ELF-1 (cell line): ENCODE results near the gene SLC15A3.
"Not testable (repeated sequence)": the region's sequence is repeated elsewhere in the genome, so short reads cannot be mapped to it uniquely, and the experiment has no call there.

Experiments used
- DNase-seq: peaks from one replicate; pipeline ENCODE4 v3.0.0-alpha.2; 2016; ENCODE audit warnings: low read depth, low spot score

Gene SLC15A3

DNA sequence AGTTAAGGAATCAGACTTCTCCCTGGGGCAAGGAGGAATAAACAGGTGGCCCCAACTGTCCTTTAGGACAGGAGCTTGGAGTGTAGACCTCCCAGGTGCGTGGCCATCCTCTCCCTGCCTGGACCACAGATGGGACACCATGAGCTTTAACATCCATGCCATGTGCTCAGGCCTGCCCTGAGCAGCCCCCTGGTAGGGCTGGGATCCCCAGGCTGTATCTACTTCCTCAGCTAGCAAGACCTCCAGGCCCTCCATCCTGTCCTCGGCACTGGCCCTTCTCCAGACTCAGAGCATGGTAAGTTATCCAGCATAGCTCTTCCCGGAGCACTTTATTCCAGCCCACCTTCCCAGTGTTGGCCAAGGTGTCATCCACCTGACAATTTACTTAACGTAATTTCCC lies 25.2 kb upstream of the SLC15A3 start:
- no peak for DNase-seq

DNA sequence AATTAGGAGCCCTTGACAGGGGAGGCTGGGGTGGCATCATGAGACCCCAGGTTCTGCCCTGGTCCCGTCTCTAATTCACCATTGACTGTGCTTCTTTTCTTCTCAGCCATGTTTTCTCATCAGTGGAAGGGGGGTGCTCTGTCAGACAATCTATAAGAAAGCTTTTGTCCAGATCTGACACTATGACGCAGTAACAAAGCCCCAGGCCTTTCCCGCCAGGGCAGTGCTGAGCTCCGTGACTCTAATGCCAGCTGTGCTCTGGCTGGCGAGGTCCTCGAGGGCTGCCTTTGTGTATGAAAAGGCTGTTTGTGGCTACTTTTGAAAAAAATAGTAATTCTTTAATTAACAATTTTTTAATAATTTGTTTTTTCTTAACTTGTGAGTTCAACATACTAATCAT lies 22.8 kb upstream of the SLC15A3 start:
- DNase-seq: no peak

GRCh38 chr11:60974316-60974715 lies 22.3 kb upstream of the SLC15A3 start:
- DNase-seq: not testable (repeated sequence)

GRCh38 chr11:60973699-60974098 lies 21.7 kb upstream of the SLC15A3 start:
- no peak for DNase-seq

DNA sequence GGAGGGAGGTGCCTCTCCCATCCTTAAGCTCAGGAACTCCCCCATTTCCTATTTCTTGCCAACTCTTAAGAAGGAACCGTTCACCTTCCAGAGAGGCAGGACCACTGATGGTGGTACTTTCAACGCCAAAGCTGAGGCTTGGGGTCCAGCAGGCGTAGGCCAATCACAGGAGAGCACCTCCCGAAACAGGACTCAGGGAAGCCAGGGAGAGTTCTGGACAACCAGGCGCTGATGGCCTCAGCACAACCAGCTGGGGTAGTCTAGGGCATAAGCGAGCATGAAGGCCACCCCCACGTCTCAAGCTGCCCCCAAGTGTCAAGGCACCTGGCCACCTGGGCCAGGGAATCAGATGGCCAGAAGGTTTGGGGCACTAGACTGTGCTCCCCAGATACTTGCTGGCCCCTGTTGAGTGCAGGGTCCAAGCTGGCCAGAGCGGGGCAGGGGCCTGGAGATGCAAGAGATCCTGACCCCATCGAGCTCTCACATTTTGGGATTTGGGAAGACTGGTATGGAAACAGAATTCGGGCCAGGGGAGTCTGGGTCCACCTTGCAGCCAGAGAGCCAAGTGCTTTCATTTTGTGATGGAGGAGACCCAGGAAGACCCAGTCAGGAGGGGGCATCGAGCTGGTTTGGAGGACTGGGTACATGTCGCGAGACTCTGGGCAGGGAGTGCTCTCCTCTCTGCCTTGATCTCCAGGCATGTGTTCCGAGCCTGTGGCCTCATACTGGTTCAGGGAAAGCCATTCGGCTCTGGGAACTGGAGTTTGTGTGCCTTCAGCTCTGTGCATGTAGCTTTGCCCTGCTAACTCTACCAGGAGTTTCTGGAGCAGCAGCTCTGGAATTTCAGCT lies 20.4 kb upstream of the SLC15A3 start:
- DNase-seq: no peak

DNA sequence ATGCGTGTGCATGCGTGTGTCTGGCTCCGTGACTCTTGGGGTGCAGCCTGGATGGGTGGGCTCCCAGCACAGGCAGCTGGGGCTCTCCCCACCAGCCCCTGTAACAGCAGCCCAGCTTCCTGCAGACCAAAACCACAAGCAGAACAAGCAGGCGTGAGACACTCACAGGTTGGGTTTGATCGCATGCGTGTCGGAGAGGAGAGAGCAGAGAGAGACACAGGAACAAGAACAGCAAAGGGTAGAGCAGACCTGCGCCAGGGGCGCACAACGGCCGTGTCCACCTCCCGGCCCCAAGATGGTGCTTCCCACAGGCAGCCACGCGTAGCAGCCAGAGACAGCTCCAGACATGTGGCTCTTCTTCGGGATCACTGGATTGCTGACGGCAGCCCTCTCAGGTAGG lies 19.5 kb upstream of the SLC15A3 start, which contains the start of gene CD6:
Gene CD6 (plus strand): TSS at position 161 of the 400 bp plus-strand sequence. CDS start 186 bp downstream, at position 347.
- DNase-seq: no peak

GRCh38 chr11:60970890-60971289 lies 18.9 kb upstream of the SLC15A3 start:
- DNase-seq: no peak

- DNase-seq: peak; percentile 61
Observed at GRCh38 chr11:60970369-60970774, 18.4 kb upstream of the SLC15A3 start.

DNA sequence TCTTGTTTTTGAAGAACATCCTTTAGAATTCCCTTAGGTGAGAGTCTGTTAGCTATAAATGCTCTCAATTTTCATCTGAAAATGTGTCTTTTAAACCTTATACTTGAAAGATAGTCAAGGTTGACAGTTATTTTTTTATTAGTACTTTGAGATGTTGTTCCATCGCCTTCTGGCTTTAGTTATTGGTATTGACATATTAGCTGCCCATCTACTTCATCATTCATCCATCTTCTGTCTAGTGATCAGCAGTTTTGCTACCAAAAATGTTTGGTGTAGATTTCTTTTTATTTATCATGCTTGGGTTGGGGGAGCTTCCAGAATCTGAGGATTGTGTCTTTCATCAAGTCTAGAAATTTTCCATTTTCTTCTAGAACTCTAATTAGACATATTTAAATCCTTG lies 16.2 kb upstream of the SLC15A3 start:
- DNase-seq: no peak

DNA sequence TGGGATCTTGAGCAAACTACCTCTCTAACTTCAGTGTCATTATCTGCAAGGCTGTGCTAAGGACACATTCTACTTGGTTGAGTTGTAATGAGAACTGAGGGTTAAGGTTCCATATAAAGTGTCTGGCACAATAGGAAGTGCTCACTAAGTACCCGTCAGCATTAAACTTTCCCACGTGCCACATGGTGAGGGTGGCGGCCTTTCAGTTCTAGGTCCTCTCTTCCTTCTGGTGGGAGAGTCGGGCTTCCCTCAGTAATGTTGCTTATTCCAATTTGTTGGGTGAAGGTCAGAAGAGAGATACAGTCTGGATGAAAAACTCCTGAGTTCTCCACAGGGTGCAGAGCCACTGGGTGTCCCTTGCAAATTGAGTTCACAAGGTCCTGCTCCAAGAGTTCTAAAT lies 14.9 kb upstream of the SLC15A3 start:
- no peak for DNase-seq

DNA sequence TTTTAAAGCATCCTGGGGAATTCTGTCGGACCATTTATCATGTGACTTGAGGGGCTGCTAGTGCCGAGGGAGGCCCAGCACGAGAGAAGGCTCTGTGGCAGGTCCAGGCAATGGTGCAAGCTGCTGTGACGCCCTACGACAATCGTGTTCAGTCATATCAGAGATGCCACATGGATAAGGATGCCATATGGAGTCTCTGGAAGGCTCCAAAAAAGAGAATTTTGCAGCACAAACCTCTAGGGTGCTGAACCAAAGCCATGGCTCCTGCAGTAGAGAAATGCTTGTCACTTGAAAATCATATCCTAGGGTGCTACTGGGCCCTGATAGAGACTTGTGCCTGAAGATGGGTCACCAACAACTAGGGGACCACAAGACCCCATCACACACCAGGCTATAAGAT lies 12.8 kb upstream of the SLC15A3 start:
- DNase-seq: no peak

DNA sequence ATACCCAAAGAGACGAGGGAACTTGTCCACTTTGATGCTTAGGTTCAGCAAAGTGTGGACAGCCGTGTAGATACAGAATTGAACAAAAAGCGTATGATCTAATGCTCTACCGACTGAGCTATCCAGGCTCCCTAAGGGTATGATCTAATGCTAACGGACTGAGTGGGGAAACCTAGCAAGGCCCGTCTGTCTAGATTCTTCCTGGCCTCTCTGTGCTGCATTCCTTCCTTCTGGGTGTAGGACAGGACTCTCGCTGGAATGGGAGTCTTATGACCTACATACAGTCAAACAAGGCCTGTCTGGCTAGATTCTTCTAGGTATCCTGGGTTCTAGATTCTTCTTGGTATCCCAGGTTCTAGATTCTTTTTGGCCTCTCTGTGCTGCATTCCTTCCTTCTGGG lies 8.4 kb upstream of the SLC15A3 start:
- DNase-seq: peak; percentile 62

DNA sequence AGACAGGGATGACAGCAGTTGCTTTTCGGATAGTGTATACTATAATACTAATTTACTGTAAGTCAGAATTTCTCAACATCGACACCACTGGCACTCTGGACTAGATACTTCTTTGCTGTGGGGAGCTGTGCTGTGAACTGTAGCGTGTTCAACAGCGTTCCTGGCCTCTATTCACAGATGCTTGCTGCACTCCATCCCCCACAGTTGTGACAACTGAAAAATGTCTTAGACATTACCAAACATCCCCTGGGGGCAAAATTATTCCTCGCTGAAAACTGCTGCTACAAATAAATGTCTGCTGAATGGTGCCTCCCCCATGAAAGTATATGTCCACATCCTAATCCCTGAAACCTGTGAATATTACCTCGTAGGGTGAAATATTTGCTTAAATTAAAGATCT lies 7.5 kb upstream of the SLC15A3 start:
- DNase-seq: no peak

DNA sequence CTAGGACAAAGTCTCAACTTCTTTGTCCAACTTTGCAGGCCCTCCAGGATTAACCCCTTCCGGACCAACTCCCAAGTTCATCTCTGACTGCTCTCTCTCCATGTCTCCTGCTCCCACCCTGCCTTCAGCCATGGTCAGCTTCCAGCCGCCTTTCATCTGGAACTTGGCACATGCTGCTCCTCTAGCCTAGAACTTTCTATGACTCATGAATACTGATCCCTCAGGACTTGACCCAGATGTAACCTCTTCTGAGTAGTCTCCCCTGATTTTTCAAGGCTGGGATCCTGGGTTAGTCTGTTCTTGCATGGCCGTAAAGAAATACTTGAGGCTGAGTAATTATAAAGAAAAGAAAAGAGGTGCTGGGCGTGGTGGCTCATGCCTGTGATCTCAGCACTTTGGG lies 5.2 kb upstream of the SLC15A3 start:
- no peak for DNase-seq

DNA sequence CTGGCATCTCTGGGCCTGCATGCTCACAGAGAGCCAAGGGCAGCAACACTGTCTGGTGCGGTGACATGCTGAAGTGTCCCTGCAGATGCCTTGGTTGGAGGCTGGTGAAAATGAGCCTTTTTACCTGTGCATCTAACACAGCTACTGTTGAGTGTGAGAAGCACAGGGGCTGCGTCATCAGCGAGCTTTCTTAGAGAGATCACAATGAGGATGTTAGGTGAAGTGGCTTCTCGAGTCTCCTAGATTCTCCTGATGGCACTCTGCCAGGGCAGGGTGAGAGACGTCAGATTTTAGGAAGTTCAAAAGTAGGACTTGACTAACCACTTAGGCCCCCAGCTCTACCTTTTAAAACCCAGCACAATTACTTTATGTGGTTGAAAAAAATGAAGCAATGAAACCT lies 3.6 kb upstream of the SLC15A3 start:
- DNase-seq: no peak

- no peak for DNase-seq
Observed at GRCh38 chr11:60954421-60954820, 2.4 kb upstream of the SLC15A3 start.

DNA sequence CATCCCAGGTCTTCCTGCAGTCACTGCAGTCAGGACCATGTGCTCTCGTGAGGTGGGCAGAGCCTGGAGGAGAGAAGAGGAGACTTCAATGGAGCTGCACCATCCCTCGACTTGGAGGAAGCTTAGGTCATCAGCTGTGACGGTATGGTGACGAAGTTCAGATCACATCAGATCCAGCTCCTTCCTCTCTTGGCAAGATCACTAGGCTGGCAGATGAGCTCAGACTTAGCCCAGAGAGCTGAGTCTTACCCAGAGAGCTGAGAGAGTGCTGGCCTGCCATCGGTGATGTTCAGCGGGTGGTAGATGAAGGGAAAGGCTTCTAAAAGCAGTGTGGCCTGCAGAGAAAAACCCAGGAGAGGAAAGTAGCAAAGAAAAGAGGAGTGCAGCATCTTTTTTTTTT lies 1.8 kb upstream of the SLC15A3 start:
- DNase-seq: no peak

GRCh38 chr11:60952742-60953170 lies 780 bp upstream of the SLC15A3 start:
- DNase-seq: peak; percentile 18

GRCh38 chr11:60951606-60951903 lies 421 bp downstream of the SLC15A3 start:
- DNase-seq: no peak

GRCh38 chr11:60950933-60951605 lies 907 bp downstream of the SLC15A3 start:
- peak; percentile 43 for DNase-seq

DNA sequence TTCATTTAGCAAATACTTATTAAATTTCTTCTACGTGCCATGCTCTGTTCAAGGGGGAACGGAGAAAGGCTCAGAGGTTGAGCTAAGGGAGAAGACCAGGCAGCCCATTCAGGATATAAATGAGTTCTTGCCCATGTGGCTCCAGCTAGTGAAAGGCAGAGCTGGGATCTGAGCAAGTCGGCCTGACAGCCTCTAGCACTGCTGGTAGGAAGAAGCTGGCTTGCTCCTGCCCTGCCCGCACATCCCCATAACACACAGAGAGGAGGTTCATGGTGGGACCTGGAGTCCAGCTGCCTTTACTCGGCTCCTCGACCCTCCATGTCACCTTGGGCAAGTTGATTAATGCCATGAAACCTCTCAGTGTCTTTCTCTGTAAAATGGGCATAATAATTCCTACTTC lies 2.0 kb downstream of the SLC15A3 start:
- peak; percentile 20 for DNase-seq

DNA sequence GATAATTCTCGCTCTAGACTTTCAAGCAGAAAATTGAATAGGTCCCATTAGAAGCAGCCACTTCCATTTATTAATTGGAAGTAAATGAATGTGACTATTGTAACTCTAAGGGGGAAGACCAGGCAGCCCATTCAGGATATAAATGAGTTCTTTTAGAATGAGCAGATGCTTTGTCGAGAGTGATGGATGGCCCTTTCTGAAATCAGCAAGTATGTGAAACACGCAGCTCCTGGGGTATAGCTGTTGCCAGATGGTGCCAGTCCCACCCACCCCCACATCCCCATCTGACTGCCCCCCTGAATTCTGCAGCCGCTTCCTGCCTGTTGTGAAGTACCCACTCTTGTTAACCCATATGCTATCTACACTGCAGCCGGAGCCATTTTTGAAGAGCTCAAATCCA lies 3.7 kb downstream of the SLC15A3 start:
- no peak for DNase-seq

DNA sequence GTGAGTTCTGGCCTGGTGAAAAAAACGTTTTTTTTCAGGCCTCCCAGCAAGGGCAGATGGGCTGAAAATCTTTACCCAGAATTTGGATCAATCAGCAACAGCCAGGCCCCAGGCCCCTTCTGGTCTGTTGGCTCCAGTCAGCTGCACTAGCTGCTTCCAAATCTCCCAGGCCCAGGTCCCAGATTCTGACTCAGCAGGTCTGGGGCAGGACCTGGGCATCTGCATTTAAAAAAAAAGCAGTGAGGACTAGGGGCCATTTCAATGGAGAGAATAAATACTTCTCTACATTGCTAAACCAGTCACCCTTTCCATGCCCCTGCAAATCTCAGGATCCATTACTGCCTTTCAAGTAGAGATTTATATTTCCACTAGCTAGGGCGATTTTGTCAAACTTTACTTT lies 4.3 kb downstream of the SLC15A3 start:
- no peak for DNase-seq
